ENCODE results near the gene APBA3. TPM values are rescaled to one million over a fixed set of nuclear protein-coding genes. Genes with fewer than 3 reads are reported as not detected.

APBA3 gene, protein sequence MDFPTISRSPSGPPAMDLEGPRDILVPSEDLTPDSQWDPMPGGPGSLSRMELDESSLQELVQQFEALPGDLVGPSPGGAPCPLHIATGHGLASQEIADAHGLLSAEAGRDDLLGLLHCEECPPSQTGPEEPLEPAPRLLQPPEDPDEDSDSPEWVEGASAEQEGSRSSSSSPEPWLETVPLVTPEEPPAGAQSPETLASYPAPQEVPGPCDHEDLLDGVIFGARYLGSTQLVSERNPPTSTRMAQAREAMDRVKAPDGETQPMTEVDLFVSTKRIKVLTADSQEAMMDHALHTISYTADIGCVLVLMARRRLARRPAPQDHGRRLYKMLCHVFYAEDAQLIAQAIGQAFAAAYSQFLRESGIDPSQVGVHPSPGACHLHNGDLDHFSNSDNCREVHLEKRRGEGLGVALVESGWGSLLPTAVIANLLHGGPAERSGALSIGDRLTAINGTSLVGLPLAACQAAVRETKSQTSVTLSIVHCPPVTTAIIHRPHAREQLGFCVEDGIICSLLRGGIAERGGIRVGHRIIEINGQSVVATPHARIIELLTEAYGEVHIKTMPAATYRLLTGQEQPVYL
- total RNA-seq (2022) = 18.1 and 19.6 TPM in 2 replicates
- percentile 36 among the genes with signal in this experiment for Bru-seq, nascent RNA
- percentile 54 among the genes with signal in this experiment for BruChase-seq, experiment 1, labeled RNA remaining after a 6-hour chase
- percentile 57 among the genes with signal in this experiment for BruChase-seq, experiment 2, labeled RNA remaining after a 2-hour chase
- long read RNA-seq, transcript APBA3-201 (11 exons, 2,075 nt) = major isoform, 7 of 16 reads
- long read RNA-seq, partial matches to known transcripts = 1 of 16 reads
- long read RNA-seq, other reads (novel, unspliced or antisense) = 7 of 16 reads

DNA sequence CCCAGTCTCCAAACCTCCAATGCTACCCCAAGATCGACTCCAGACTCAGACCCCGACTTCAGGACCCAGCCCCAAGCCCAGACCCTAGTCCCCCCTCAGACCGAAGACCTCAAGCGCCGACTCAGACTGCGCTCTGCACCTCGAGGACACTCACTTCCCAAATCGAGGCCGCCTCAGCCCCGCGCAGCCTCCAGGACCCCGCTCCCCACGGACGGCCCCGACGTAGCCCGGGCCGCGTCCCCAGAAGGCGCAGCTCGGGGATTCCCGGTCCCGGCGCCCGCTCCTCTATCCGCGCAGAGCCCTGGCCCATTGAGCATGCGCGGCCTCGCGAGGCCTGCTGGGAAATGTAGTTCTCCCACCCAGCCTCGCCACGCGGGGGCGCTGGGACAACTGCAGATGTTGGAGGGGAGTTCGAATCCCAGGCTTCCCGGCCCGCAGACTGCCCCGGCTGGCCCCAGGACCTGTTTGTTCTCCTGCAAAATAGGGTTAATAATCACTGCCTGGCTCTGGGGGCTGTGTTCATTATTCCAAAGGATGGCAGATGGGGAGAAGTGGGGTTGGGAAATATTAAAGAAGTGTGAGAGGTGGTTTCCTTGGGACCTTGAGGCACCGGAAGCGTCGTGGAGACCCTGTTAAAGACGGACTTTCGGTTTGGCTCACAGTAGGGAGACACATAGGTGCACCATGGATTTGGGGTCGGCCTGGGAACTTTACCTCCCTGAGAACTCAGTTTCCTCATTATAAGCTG, at the start of gene APBA3:
Gene APBA3, minus strand, starts transcription at position 311 of the 748 bp plus-strand sequence. CDS start 1,428 bp downstream, outside the sequence.
- no peaks in the 10 kb centered on the region for H3K27me3 Mint-ChIP-seq (ENCODE audit: unreplicated experiment)
- CTCF ChIA-PET = interaction anchor here (1.0 to 2.3 kb wide), 2 partner anchors 53 to 60 kb away, joined by 5 to 7 read pairs; partner anchors contain the start of gene TJP3
- peak; percentile 90 for DNase-seq
- peaks cover 7% of the 10 kb centered on the region for H3K4me1 Mint-ChIP-seq (ENCODE audit: low read depth, unreplicated experiment)
- BruUV-seq (replicated peaks) = no TSS peak
- H3K27ac Mint-ChIP-seq (ENCODE audit: unreplicated experiment) = peak within 1 kb of the TSS; percentile 89
- intact Hi-C loops (cut with micrococcal nuclease; ENCODE audit: unreplicated experiment) = no loop called here
- H3K4me3 Mint-ChIP-seq (ENCODE audit: low read depth, unreplicated experiment) = peak within 1 kb of the TSS; percentile 91
- H3K9me3 Mint-ChIP-seq (ENCODE audit: low read depth, unreplicated experiment) = no peaks in the 10 kb centered on the region
- TF ChIP-seq, protein P1, sequence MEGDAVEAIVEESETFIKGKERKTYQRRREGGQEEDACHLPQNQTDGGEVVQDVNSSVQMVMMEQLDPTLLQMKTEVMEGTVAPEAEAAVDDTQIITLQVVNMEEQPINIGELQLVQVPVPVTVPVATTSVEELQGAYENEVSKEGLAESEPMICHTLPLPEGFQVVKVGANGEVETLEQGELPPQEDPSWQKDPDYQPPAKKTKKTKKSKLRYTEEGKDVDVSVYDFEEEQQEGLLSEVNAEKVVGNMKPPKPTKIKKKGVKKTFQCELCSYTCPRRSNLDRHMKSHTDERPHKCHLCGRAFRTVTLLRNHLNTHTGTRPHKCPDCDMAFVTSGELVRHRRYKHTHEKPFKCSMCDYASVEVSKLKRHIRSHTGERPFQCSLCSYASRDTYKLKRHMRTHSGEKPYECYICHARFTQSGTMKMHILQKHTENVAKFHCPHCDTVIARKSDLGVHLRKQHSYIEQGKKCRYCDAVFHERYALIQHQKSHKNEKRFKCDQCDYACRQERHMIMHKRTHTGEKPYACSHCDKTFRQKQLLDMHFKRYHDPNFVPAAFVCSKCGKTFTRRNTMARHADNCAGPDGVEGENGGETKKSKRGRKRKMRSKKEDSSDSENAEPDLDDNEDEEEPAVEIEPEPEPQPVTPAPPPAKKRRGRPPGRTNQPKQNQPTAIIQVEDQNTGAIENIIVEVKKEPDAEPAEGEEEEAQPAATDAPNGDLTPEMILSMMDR (IDR thresholded peaks at IDR 0.05; ENCODE audit: unreplicated experiment) = peak; percentile 64
- peaks cover 25% of the 10 kb centered on the region for H3K36me3 Mint-ChIP-seq (ENCODE audit: insufficient read depth, unreplicated experiment)

DNA sequence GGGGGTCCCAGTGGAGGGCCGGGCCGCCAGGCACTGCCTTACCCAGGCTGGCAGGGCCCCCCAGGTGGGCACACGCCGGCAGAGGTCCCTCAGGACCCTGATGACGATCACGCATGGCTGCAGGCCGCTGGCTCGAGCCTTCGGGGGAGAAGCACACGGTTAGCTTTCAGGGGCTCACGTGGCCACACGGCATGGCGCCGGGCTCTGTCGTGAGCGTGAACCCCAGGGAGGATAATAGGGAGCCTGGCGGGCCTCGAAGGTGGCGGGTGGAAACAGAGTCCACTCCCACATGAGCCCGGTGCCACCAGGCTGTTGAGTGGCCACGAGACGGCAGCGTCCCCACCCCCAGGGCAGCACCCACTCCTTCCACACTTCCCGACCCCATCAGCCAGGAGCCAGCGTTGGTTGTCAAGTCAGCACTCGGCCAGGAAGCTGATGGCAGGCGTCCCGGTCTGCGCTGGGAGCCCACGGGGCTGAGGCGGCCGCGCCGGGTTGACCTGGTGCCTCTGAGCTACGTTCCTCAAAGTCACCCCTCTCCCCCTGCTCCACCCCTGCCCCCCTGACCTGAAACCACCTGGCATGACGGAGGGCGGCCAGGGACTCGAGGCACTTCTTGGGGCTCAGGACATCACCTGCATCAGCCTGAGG, 49.3 kb upstream of the APBA3 start:
- Mint-ChIP-seq H3K36me3 (ENCODE audit: insufficient read depth, unreplicated experiment) (no peaks in the 10 kb centered on the region), H3K27ac (ENCODE audit: unreplicated experiment) (no peak overlapping the region), H3K4me3 (ENCODE audit: low read depth, unreplicated experiment) (no peak overlapping the region), H3K27me3 (ENCODE audit: unreplicated experiment) (no peaks in the 10 kb centered on the region), H3K9me3 (ENCODE audit: low read depth, unreplicated experiment) (no peaks in the 10 kb centered on the region), H3K4me1 (ENCODE audit: low read depth, unreplicated experiment) (no peaks in the 10 kb centered on the region)
- intact Hi-C loops (cut with micrococcal nuclease; ENCODE audit: unreplicated experiment) = no loop called here
- CTCF ChIA-PET = no interaction called here
- DNase-seq = no peak
- TF ChIP-seq, protein P1 (IDR thresholded peaks at IDR 0.05; ENCODE audit: unreplicated experiment) = no peak
- BruUV-seq (replicated peaks) = no TSS peak

DNA sequence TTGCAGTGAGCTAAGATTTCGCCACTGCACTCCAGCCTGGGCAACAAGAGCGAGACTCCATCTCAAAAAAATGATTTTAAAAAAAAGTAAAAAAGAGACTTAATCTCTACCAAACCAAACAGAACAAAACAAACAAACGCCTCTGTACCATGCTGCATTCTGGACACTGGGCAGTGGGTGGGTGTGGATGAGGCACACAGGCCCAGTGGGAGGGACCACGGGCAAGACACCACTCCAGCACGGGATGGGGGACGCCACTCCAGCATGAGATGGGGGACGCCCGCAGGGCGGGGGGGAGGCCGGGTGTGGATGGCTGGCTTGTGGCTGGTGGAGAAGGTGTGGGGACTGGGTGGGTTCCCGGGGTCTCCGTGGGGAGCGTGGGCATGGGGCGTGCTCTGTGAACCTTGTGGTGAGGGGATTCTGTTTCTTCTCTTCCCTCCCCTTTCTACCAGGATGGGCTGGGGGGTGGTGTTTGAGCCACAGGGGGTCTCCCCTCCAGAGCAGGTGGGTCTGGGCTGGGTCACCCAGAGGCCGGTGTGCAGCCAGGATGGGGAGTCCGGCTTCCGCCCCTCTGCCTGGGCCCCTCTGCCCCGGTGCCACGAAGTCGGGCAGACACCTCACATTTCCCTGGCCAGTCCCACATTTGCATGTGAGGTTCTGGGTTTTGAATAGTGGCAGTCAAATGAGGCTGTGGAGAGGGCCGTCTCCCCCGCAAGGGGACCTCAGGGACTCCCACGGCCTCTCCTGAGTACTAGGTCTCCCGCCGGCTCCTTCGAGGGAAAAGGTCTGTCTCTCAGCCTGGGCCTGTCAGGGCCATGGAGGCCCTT, 48.6 kb upstream of the APBA3 start:
- TF ChIP-seq, protein P1 (IDR thresholded peaks at IDR 0.05; ENCODE audit: unreplicated experiment) = no peak
- intact Hi-C loops (cut with micrococcal nuclease; ENCODE audit: unreplicated experiment) = no loop called here
- CTCF ChIA-PET = no interaction called here

More for the DNA sequence above, 48.6 kb upstream of the APBA3 start:
- Mint-ChIP-seq H3K9me3 (ENCODE audit: low read depth, unreplicated experiment) (no peaks in the 10 kb centered on the region), H3K27me3 (ENCODE audit: unreplicated experiment) (no peaks in the 10 kb centered on the region), H3K4me1 (ENCODE audit: low read depth, unreplicated experiment) (no peaks in the 10 kb centered on the region), H3K4me3 (ENCODE audit: low read depth, unreplicated experiment) (no peak overlapping the region), H3K36me3 (ENCODE audit: insufficient read depth, unreplicated experiment) (no peaks in the 10 kb centered on the region), H3K27ac (ENCODE audit: unreplicated experiment) (no peak overlapping the region)
- DNase-seq = no peak
- no TSS peak for BruUV-seq (replicated peaks)
